Gastroesophageal sphincter (tissue), 4 donors: ENCODE data around the gene PSMC1. TPM values are rescaled to one million over a fixed set of nuclear protein-coding genes. Genes with fewer than 3 reads are reported as not detected.

Experiments
- ATAC-seq: fragments of 150-250 bp; one replicate; pipeline ENCODE4 v1.9.1; 2016; ENCODE audit warnings: mild to moderate bottlenecking, moderate library complexity
- H3K27ac ChIP-seq, 4 donors: fragments of 200-600 bp; sonication (generic) in 3 of 4; 1 replicate in 3 of 4; 2 replicates in 1 of 4; pipeline ENCODE4 v1.5.1; 2016 to 2019
- H3K27me3 ChIP-seq: fragments of 200-600 bp; sonication (generic); one replicate; pipeline ENCODE4 v1.5.1; 2019
- H3K36me3 ChIP-seq, 2 donors: fragments of 200-600 bp; sonication (generic); one replicate each; pipeline ENCODE4 v1.5.1; 2019; ENCODE audit warnings: control low read depth in 1 of 2
- H3K4me1 ChIP-seq, 3 donors: fragments of 200-600 bp; sonication (generic); 1 replicate in 2 of 3; 2 replicates in 1 of 3; pipeline ENCODE4 v1.5.1; 2016 to 2019; ENCODE audit warnings: control low read depth in 2 of 3
- H3K4me3 ChIP-seq, 2 donors: fragments of 200-600 bp; sonication (generic); one replicate each; pipeline ENCODE4 v1.5.1; 2019; ENCODE audit warnings: mild to moderate bottlenecking in 1 of 2, moderate library complexity in 1 of 2
- H3K9me3 ChIP-seq, 3 donors: fragments of 200-600 bp; sonication (generic); one replicate each; pipeline ENCODE4 v1.5.1; 2017 to 2019; ENCODE audit warnings: control low read depth in 2 of 3
- CTCF ChIP-seq, 4 experiments: fragments of 200-600 bp in 2 of 4; fragments of 450-650 bp in 2 of 4; sonication (generic) in 1 of 4; IDR thresholded peaks; one replicate each; pipeline ENCODE4 v1.5.1; 2017 to 2019; ENCODE audit warnings: antibody characterized with exemption in 4 of 4, mild to moderate bottlenecking in 2 of 4, moderate library complexity in 2 of 4
- EP300 ChIP-seq: sonication (generic); formaldehyde crosslinking; IDR thresholded peaks from one replicate; pipeline ENCODE4 v1.6.1; 2017; ENCODE audit warnings: antibody characterized with exemption, mild to moderate bottlenecking
- POLR2A ChIP-seq, 2 donors: fragments of 450-650 bp; IDR thresholded peaks; one replicate each; pipeline ENCODE4 v1.6.1; 2017; ENCODE audit warnings: antibody characterized with exemption in 2 of 2, mild to moderate bottlenecking in 2 of 2, moderate library complexity in 1 of 2
- POLR2AphosphoS5 ChIP-seq: sonication (generic); formaldehyde crosslinking; IDR thresholded peaks from one replicate; pipeline ENCODE4 v1.6.1; 2017; ENCODE audit warnings: antibody characterized with exemption
- WGBS, 2 donors: methylation state at CpG; one replicate each; pipeline ENCODE4 v1.1.5; 2018; ENCODE audit warnings: low coverage in 1 of 2; 5-methylcytosine and 5-hydroxymethylcytosine counted together
- total RNA-seq, 4 donors: library from RNA; depleted of rRNA; stranded (reverse); fragments of >200 nt; gene quantifications; one replicate each; pipeline ENCODE4 v1.1.0, GENCODE V29; 2016

Gene PSMC1
- total RNA-seq, 4 donors from 2014 or later: 147 to 228 (median 150) TPM

GRCh38 chr14:90300611-90301047 lies 44.3 kb downstream of the PSMC1 start:
- no peak for ATAC-seq
- peaks cover 0 to 65% of the 10 kb centered on the region in 2 donors for H3K36me3 ChIP-seq
- H3K4me1 ChIP-seq: peaks cover 0 to 51% (median 12%) of the 10 kb centered on the region in 3 donors
- no peaks in the 10 kb centered on the region for H3K9me3 ChIP-seq
- no peak for TF ChIP-seq CTCF (IDR thresholded peaks at IDR 0.05)
- no peak for TF ChIP-seq POLR2A (IDR thresholded peaks at IDR 0.05)
- TF ChIP-seq EP300: no peak
- no peak for TF ChIP-seq POLR2AphosphoS5
- H3K27ac ChIP-seq: peak overlapping the region; percentile 50 to 88 (median 72)
- no peak overlapping the region for H3K4me3 ChIP-seq
- 90% methylated on average over 2 of the region's 2 CpGs; no CpG with 5 or more reads in 1 of the 2 donors for WGBS, 2 donors
- no peaks in the 10 kb centered on the region for H3K27me3 ChIP-seq

GRCh38 chr14:90301122-90301521 lies 44.8 kb downstream of the PSMC1 start:
- TF ChIP-seq CTCF (IDR thresholded peaks at IDR 0.05) (no peak), EP300 (no peak), POLR2AphosphoS5 (no peak), POLR2A (IDR thresholded peaks at IDR 0.05) (no peak)
- no peaks in the 10 kb centered on the region for H3K27me3 ChIP-seq
- no peaks in the 10 kb centered on the region for H3K9me3 ChIP-seq
- peaks cover 0 to 48% (median 12%) of the 10 kb centered on the region in 3 donors for H3K4me1 ChIP-seq
- H3K36me3 ChIP-seq: peaks cover 0 to 65% of the 10 kb centered on the region in 2 donors
- H3K27ac ChIP-seq: peak overlapping the region; percentile 50 to 88 (median 72)
- 51 to 77% methylated on average over 4 to 5 of the region's 6 CpGs for WGBS, 2 donors
- peak; percentile 26 for ATAC-seq
- H3K4me3 ChIP-seq: no peak overlapping the region

- peaks cover 0 to 63% of the 10 kb centered on the region in 2 donors for H3K36me3 ChIP-seq
- peak; percentile 71 for ATAC-seq
- H3K4me3 ChIP-seq: no peak overlapping the region
- H3K9me3 ChIP-seq: no peaks in the 10 kb centered on the region
- H3K4me1 ChIP-seq: peaks cover 0 to 43% (median 12%) of the 10 kb centered on the region in 3 donors
- 23 to 25% methylated on average over 4 to 5 of the region's 5 CpGs for WGBS, 2 donors
- peak overlapping the region; percentile 64 to 76 (median 69) for H3K27ac ChIP-seq
- H3K27me3 ChIP-seq: no peaks in the 10 kb centered on the region
- peak; percentile 32 to 65 (median 57) for TF ChIP-seq CTCF (IDR thresholded peaks at IDR 0.05)
- TF ChIP-seq EP300: no peak
- TF ChIP-seq POLR2AphosphoS5: peak; percentile 49
- no peak for TF ChIP-seq POLR2A (IDR thresholded peaks at IDR 0.05)
Measured at GRCh38 chr14:90301668-90302090, 45.3 kb downstream of the PSMC1 start.

- H3K27ac ChIP-seq: peak overlapping the region; percentile 29 to 76 (median 69)
- H3K4me3 ChIP-seq: no peak overlapping the region
- WGBS, 2 donors: 79 to 85% methylated on average over 10 of the region's 10 CpGs
- TF ChIP-seq POLR2A (IDR thresholded peaks at IDR 0.05) (no peak), CTCF (IDR thresholded peaks at IDR 0.05) (no peak), EP300 (no peak), POLR2AphosphoS5 (no peak)
- H3K4me1 ChIP-seq: peaks cover 0 to 43% (median 12%) of the 10 kb centered on the region in 3 donors
- no peaks in the 10 kb centered on the region for H3K9me3 ChIP-seq
- no peak for ATAC-seq
- H3K27me3 ChIP-seq: no peaks in the 10 kb centered on the region
- H3K36me3 ChIP-seq: peaks cover 0 to 65% of the 10 kb centered on the region in 2 donors
Measured at GRCh38 chr14:90302529-90303303, 46.4 kb downstream of the PSMC1 start.
